Caco-2 (cell line): ENCODE data around the gene PDE4D. TPM values are rescaled to one million over a fixed set of nuclear protein-coding genes. Genes with fewer than 3 reads are reported as not detected.

ENCODE experiments used
- BruUV-seq: library from RNA; stranded (reverse); fragments of 400-500 nt; replicated peaks from 2 replicates; lab custom pipeline; 2021; lab: Mats Ljungman, UMichigan
- CTCF ChIA-PET: fragments of 300-600 bp; sonication (Branson Sonifier 250); formaldehyde crosslinking; loops from one replicate; lab custom pipeline; 2022; ENCODE audit warnings: antibody characterized with exemption; lab: Charles Lee
- POLR2A ChIA-PET: fragments of 300-600 bp; sonication (Branson Sonifier 250); formaldehyde crosslinking; loops from one replicate; lab custom pipeline; 2022; ENCODE audit warnings: antibody characterized with exemption; lab: Charles Lee
- DNase-seq, 2 experiments: peaks; one replicate each; pipeline versions ENCODE4 v3.0.0 to v3.0.0-alpha.2; 2020 to 2022
- H3K27me3 ChIP-seq: replicated peaks from 2 replicates; pipeline ENCODE4 v1.6.0; 2011; ENCODE audit warnings: low read length; ENCODE audit not compliant: control insufficient read depth, insufficient read depth
- H3K36me3 ChIP-seq: 2 replicates; pipeline ENCODE4 v1.5.1; 2011; ENCODE audit warnings: low read length; ENCODE audit not compliant: control insufficient read depth, insufficient read depth
- H3K4me1 ChIP-seq: fragments of 250-450 bp; sonication (Bioruptor Pico); 2 replicates; pipeline ENCODE4 v1.5.1; 2020; ENCODE audit warnings: mild to moderate bottlenecking
- H3K4me3 ChIP-seq: 2 replicates; pipeline ENCODE4 v1.5.1; 2011; ENCODE audit warnings: low read depth, mild to moderate bottlenecking, control low read depth, low read length
- H3K9me3 ChIP-seq: fragments of 250-450 bp; sonication (Bioruptor Pico); 2 replicates; pipeline ENCODE4 v1.5.1; 2020; ENCODE audit warnings: mild to moderate bottlenecking, moderate library complexity
- H3K27ac Mint-ChIP-seq: one replicate; pipeline ENCODE4 v1.8.0; 2022; ENCODE audit warnings: mixed read lengths; ENCODE audit not compliant: unreplicated experiment
- H3K27me3 Mint-ChIP-seq: one replicate; pipeline ENCODE4 v1.8.0; 2022; ENCODE audit warnings: mixed read lengths; ENCODE audit not compliant: insufficient read depth, unreplicated experiment
- H3K36me3 Mint-ChIP-seq: one replicate; pipeline ENCODE4 v1.8.0; 2022; ENCODE audit warnings: mild to moderate bottlenecking, mixed read lengths; ENCODE audit not compliant: insufficient read depth, unreplicated experiment
- H3K4me1 Mint-ChIP-seq: one replicate; pipeline ENCODE4 v1.8.0; 2022; ENCODE audit warnings: low read depth, mixed read lengths; ENCODE audit not compliant: unreplicated experiment
- H3K4me3 Mint-ChIP-seq: one replicate; pipeline ENCODE4 v1.8.0; 2022; ENCODE audit warnings: mild to moderate bottlenecking, moderate library complexity, mixed read lengths; ENCODE audit not compliant: unreplicated experiment
- H3K9me3 Mint-ChIP-seq: one replicate; pipeline ENCODE4 v1.8.0; 2022; ENCODE audit warnings: mixed read lengths; ENCODE audit not compliant: unreplicated experiment
- CTCF ChIP-seq, 2 experiments: fragments of 200-600 bp in 1 of 2; IDR thresholded peaks; 1 replicate in 1 of 2; 2 replicates in 1 of 2; pipeline versions ENCODE4 v1.5.1 to v1.8.0; 2011 to 2022; ENCODE audit warnings: antibody characterized with exemption in 1 of 2, control low read depth in 1 of 2, inconsistent platforms in 1 of 2, low read depth in 1 of 2, low read length in 1 of 2, mild to moderate bottlenecking in 1 of 2, moderate library complexity in 1 of 2; ENCODE audit not compliant: insufficient read depth in 1 of 2, severe bottlenecking in 1 of 2, unreplicated experiment in 1 of 2
- intact Hi-C: fragments of 100-400 bp; cut with micrococcal nuclease; formaldehyde crosslinking; loops from one replicate; pipeline ENCODE4 v1.10.0; 2022; ENCODE audit not compliant: unreplicated experiment
- total RNA-seq: library from RNA; stranded (reverse); gene quantifications from 2 replicates; pipeline ENCODE4 v1.2.3, GENCODE V29; 2022

PDE4D gene
- total RNA-seq, 1 experiment from 2014 or later: 89.8 TPM

- H3K27ac Mint-ChIP-seq: peak overlapping the region; percentile 10
- intact Hi-C loops: loop anchor here (10.0 kb wide), 1 partner anchor 316 kb away; no protein-coding TSS in a partner anchor
Observed at GRCh38 chr5:59038798-59039295, 854.7 kb downstream of the PDE4D start.

GRCh38 chr5:59037941-59038797 lies 855.4 kb downstream of the PDE4D start:
- peaks cover 17% of the 10 kb centered on the region for H3K4me1 Mint-ChIP-seq
- TSS peak; percentile 23 for BruUV-seq
- H3K36me3 ChIP-seq: no peaks in the 10 kb centered on the region
- no peaks in the 10 kb centered on the region for H3K9me3 Mint-ChIP-seq
- H3K36me3 Mint-ChIP-seq: peaks cover 57% of the 10 kb centered on the region
- peaks cover 47% of the 10 kb centered on the region for H3K4me1 ChIP-seq
- H3K27me3 ChIP-seq: no peaks in the 10 kb centered on the region
- intact Hi-C loops: loop anchor here (10.0 kb wide), 1 partner anchor 317 kb away; no protein-coding TSS in a partner anchor
- no peaks in the 10 kb centered on the region for H3K9me3 ChIP-seq
- ChIA-PET CTCF (interaction anchor here (1.4 kb wide), 1 partner anchor 89 kb away, joined by 4 read pairs; no protein-coding TSS in a partner anchor), POLR2A (no interaction called here)
- peak overlapping the region; percentile 69 for H3K4me3 Mint-ChIP-seq
- peak overlapping the region; percentile 95 for H3K4me3 ChIP-seq
- no peak for TF ChIP-seq CTCF (IDR thresholded peaks at IDR 0.05; ENCODE audit: insufficient read depth in 1 of 2, low read depth in 1 of 2, low read length in 1 of 2, severe bottlenecking in 1 of 2, unreplicated experiment in 1 of 2)
- no peak for DNase-seq
- H3K27ac Mint-ChIP-seq: peak overlapping the region; percentile 10
- no peaks in the 10 kb centered on the region for H3K27me3 Mint-ChIP-seq

More at GRCh38 chr5:59038798-59039295, 854.7 kb downstream of the PDE4D start:
- TF ChIP-seq CTCF (IDR thresholded peaks at IDR 0.05; ENCODE audit: insufficient read depth in 1 of 2, low read depth in 1 of 2, low read length in 1 of 2, severe bottlenecking in 1 of 2, unreplicated experiment in 1 of 2): no peak
- Histone ChIP-seq H3K9me3 (no peaks in the 10 kb centered on the region), H3K4me3 (peak overlapping the region; percentile 95), H3K36me3 (no peaks in the 10 kb centered on the region), H3K27me3 (no peaks in the 10 kb centered on the region), H3K4me1 (peaks cover 40% of the 10 kb centered on the region)
- BruUV-seq: no TSS peak
- peaks cover 17% of the 10 kb centered on the region for H3K4me1 Mint-ChIP-seq
- no peaks in the 10 kb centered on the region for H3K9me3 Mint-ChIP-seq
- peaks cover 50% of the 10 kb centered on the region for H3K36me3 Mint-ChIP-seq
- no peaks in the 10 kb centered on the region for H3K27me3 Mint-ChIP-seq
- CTCF ChIA-PET: interaction anchor here (0.6 to 1.4 kb wide), 2 partner anchors 89 to 136 kb away, joined by 4 read pairs; no protein-coding TSS in a partner anchor
- peak overlapping the region; percentile 69 for H3K4me3 Mint-ChIP-seq
- peak; percentile 43 to 47 for DNase-seq
- POLR2A ChIA-PET: no interaction called here

GRCh38 chr5:59037453-59037852 lies 856.1 kb downstream of the PDE4D start:
- Mint-ChIP-seq H3K27me3 (no peaks in the 10 kb centered on the region), H3K4me3 (peak overlapping the region; percentile 69), H3K9me3 (no peaks in the 10 kb centered on the region), H3K27ac (peak overlapping the region; percentile 10), H3K4me1 (peaks cover 20% of the 10 kb centered on the region), H3K36me3 (peaks cover 64% of the 10 kb centered on the region)
- intact Hi-C loops: loop anchor here (10.0 kb wide), 1 partner anchor 317 kb away; no protein-coding TSS in a partner anchor
- no peak for TF ChIP-seq CTCF (IDR thresholded peaks at IDR 0.05; ENCODE audit: insufficient read depth in 1 of 2, low read depth in 1 of 2, low read length in 1 of 2, severe bottlenecking in 1 of 2, unreplicated experiment in 1 of 2)
- POLR2A ChIA-PET: no interaction called here
- H3K27me3 ChIP-seq: no peaks in the 10 kb centered on the region
- H3K4me3 ChIP-seq: peak overlapping the region; percentile 95
- peaks cover 44% of the 10 kb centered on the region for H3K4me1 ChIP-seq
- no peaks in the 10 kb centered on the region for H3K9me3 ChIP-seq
- no peak for DNase-seq
- no peaks in the 10 kb centered on the region for H3K36me3 ChIP-seq
- BruUV-seq: no TSS peak
- CTCF ChIA-PET: no interaction called here
